Measurements from ENCODE around the gene EXOC4.

- TF ChIP-seq EZH2phosphoT487 (IDR thresholded peaks at IDR 0.05; ENCODE audit: insufficient read depth, low read depth) (no peak), EZH2 (IDR thresholded peaks at IDR 0.05; ENCODE audit: insufficient read depth, poor library complexity, severe bottlenecking) (no peak)
Observed at GRCh38 chr7:133391206-133391605, 138.3 kb downstream of the EXOC4 start.
